Measurements from ENCODE around the gene IL1RAPL1. TPM values are rescaled to one million over a fixed set of nuclear protein-coding genes. Genes with fewer than 3 reads are reported as not detected.

IL1RAPL1 gene
- total RNA-seq, 2 experiments from 2014 or later: not detected

DNA sequence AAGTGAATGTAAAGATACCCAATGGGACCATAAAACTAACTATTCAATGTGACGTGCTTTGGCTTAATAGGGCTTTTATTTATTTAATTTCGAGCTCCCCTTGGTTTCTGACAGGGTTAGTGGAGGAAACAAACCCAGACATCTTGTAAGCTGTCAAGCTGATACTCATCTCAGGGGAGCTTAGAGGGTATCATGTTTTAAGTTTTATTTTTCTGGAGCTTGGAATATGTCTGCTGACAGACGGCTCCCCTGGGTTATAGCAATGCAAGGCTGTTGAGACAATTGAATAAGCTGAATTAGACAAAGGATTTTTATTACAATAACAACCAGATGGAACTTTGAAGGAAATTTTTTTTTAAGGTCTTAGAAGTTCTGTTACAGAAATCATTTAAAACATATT is 456.5 kb downstream of the IL1RAPL1 start:
- Mint-ChIP-seq H3K27me3 (no peaks in the 10 kb centered on the region), H3K36me3 (ENCODE audit: low read depth) (no peaks in the 10 kb centered on the region), H3K27ac (no peak overlapping the region), H3K4me3 (no peak overlapping the region), H3K4me1 (ENCODE audit: low read depth) (no peaks in the 10 kb centered on the region), H3K9me3 (peaks cover 2% of the 10 kb centered on the region)
- Histone ChIP-seq H3K27me3 (ENCODE audit: control insufficient read depth in 1 of 2, insufficient read depth in 2 of 2, low read length in 2 of 2) (no peaks in the 10 kb centered on the region), H3K36me3 (ENCODE audit: insufficient read depth, low read length) (no peaks in the 10 kb centered on the region), H3K9me3 (ENCODE audit: control insufficient read depth in 1 of 2, insufficient read depth in 1 of 2, low read length in 2 of 2) (no peaks in the 10 kb centered on the region), H3K4me3 (ENCODE audit: low read length) (no peak overlapping the region), H3K4me1 (ENCODE audit: insufficient read depth, low read length) (no peaks in the 10 kb centered on the region), H3K27ac (ENCODE audit: low read depth in 1 of 2, low read length in 2 of 2) (no peak overlapping the region)
- no peak for ATAC-seq (ENCODE audit: poor library complexity)
- no peak for DNase-seq
- no peak for TF ChIP-seq CTCF (IDR thresholded peaks at IDR 0.05)
- POLR2A ChIA-PET: no interaction called here
- intact Hi-C loops (cut with DNase I, micrococcal nuclease): no loop called here
- CTCF ChIA-PET: no interaction called here

GRCh38 chrX:29044423-29045184 is 457.4 kb downstream of the IL1RAPL1 start:
- Mint-ChIP-seq H3K9me3 (peaks cover 2% of the 10 kb centered on the region), H3K27me3 (no peaks in the 10 kb centered on the region), H3K4me3 (no peak overlapping the region), H3K36me3 (ENCODE audit: low read depth) (no peaks in the 10 kb centered on the region), H3K27ac (no peak overlapping the region), H3K4me1 (ENCODE audit: low read depth) (no peaks in the 10 kb centered on the region)
- intact Hi-C loops (cut with DNase I, micrococcal nuclease): no loop called here
- Histone ChIP-seq H3K4me1 (ENCODE audit: insufficient read depth, low read length) (no peaks in the 10 kb centered on the region), H3K36me3 (ENCODE audit: insufficient read depth, low read length) (no peaks in the 10 kb centered on the region), H3K27ac (ENCODE audit: low read depth in 1 of 2, low read length in 2 of 2) (no peak overlapping the region), H3K9me3 (ENCODE audit: control insufficient read depth in 1 of 2, insufficient read depth in 1 of 2, low read length in 2 of 2) (no peaks in the 10 kb centered on the region), H3K27me3 (ENCODE audit: control insufficient read depth in 1 of 2, insufficient read depth in 2 of 2, low read length in 2 of 2) (no peaks in the 10 kb centered on the region), H3K4me3 (ENCODE audit: low read length) (no peak overlapping the region)
- DNase-seq: no peak
- no peak for ATAC-seq (ENCODE audit: poor library complexity)
- ChIA-PET CTCF (no interaction called here), POLR2A (no interaction called here)
- TF ChIP-seq CTCF (IDR thresholded peaks at IDR 0.05): no peak

GRCh38 chrX:29065477-29065876 is 478.2 kb downstream of the IL1RAPL1 start:
- no peak for DNase-seq
- TF ChIP-seq CTCF (IDR thresholded peaks at IDR 0.05): no peak
- Histone ChIP-seq H3K9me3 (ENCODE audit: control insufficient read depth in 1 of 2, insufficient read depth in 1 of 2, low read length in 2 of 2) (peaks cover 0 to 3% of the 10 kb centered on the region in 2 experiments), H3K4me3 (ENCODE audit: low read length) (no peak overlapping the region), H3K27ac (ENCODE audit: low read depth in 1 of 2, low read length in 2 of 2) (no peak overlapping the region), H3K36me3 (ENCODE audit: insufficient read depth, low read length) (no peaks in the 10 kb centered on the region), H3K27me3 (ENCODE audit: control insufficient read depth in 1 of 2, insufficient read depth in 2 of 2, low read length in 2 of 2) (no peaks in the 10 kb centered on the region), H3K4me1 (ENCODE audit: insufficient read depth, low read length) (no peaks in the 10 kb centered on the region)
- H3K4me1 Mint-ChIP-seq (ENCODE audit: low read depth): no peaks in the 10 kb centered on the region
- no peaks in the 10 kb centered on the region for H3K27me3 Mint-ChIP-seq
- ChIA-PET POLR2A (no interaction called here), CTCF (no interaction called here)
- intact Hi-C loops (cut with DNase I, micrococcal nuclease): no loop called here
- H3K36me3 Mint-ChIP-seq (ENCODE audit: low read depth): no peaks in the 10 kb centered on the region
- no peak for ATAC-seq (ENCODE audit: poor library complexity)
- H3K27ac Mint-ChIP-seq: no peak overlapping the region
- H3K4me3 Mint-ChIP-seq: no peak overlapping the region
- H3K9me3 Mint-ChIP-seq: peaks cover 5% of the 10 kb centered on the region

Measured in CD4-positive, alpha-beta T cell (primary cell).